Stimulated activated CD8-positive, alpha-beta memory T cell treated with anti-CD3 and anti-CD28 coated beads, Interleukin-12 subunit alpha, Interleukin-12 subunit beta, amount 100 ng/mL, for 4 hours (primary cell): ENCODE measurements around the gene MORN1.

Experiments
- DNase-seq: peaks from one replicate; pipeline ENCODE4 v3.0.0-alpha.2; 2020; ENCODE audit warnings: low read depth

MORN1 gene

DNA sequence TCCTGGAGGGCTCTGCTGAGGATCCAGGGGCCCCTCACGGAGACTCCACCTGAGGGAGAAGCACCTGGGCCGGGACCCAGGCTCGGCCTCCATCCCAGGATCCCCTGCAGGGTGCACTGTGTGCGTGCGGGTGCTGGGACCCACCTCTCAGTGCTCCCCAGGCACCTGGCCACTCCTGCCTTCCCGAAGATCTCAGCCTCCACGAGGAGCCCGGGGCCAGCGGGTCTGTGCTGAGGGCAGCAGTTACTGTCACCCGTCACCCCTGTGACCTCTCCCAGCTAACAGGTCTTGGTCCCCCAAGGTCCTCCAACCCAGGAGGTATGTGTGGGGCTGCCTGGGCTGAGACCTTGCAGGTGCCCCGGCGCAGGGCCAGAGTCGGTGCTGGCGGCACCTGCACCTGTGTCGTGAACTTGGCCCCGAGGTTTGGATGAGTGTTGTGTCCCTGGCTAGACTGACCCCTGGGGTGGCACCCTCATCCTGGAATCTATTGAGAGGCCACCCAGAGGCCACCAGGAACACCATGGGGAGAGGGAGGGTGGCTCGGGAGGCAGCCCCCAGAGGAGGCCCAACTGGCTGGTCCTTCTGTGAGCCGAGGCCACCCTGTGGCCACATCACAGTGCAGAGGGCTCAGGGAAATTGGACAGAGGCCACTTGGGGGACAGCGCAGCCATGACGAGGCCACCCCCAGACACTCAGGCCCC, 17.7 kb downstream of the MORN1 start:
- DNase-seq: no peak

DNA sequence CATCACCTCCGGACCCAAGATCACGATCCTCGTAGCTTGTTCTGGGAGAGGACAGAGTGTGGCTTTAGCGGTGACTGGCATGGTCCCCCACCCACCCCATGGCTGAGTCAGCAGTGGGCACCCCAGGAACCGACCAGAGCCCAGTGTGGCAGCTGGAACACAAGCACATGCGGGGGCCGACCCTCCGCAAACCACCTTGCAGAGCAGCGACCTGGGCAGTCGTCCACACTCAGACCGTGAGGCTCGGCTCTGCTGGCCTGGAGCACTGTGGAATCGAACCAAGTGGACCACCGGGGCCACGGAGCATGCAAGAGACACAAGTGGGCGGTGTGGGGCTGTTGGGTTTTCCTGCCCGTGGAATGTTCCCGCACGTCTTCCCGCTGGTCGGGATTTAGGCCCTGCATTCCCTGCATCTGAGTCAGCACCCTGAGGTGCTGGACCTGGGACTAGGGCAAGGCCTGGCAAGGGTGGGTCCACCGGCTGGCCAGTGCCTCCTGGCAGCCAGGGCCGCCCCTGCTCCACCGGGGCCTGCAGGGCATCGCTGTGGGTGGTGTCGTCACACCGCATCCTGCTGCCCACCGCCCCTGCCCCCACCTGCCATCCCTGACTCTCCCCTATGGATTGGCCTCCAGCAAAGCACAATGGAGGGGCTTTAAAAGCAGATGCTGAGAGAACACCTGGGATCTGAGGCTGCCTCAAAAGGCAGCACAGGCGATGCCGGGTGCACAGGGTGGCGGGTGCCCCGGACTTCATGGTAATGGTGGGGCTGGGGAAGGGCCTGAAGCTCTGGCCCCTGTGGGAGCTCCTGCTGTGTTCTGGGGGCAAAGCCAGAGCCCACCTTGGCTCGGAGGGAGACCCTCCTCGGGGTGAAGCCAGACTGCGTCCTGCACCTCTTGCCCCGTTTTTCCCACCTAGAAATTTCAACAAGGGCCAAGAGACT, 18.5 kb downstream of the MORN1 start:
- DNase-seq: no peak

DNA sequence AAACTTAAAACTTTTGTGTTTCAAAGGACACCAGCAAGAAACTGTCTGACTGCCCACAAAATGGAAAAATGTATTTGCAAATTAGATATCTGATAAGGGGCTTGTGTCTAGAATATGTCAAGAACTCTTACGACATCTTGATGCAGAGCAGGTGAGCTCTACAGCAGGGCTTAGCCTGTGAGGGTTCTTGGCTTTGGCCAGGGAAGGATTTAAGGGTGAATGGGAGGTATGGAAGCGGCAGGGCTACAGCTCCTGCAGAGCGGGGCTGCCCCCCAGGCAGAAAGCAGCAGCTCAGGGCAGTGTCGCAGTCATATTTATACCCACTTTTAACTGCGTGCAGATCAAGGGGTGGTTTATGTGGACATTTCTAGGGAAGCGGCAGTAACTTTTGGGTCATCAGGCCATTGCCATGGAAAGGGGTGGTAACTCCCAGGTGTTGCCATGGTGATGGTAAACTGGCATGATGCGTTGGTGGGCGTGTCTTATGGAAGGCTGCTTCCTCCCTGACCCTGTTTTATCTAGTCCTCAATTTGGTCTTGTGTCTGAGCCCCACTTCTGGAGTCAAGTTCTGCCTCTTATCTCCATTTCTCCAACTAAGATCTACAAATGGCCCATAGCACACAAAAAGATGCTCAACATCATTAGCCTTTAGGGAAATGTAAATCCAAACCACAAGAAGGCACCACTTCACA, 23.2 kb downstream of the MORN1 start:
- DNase-seq: no peak

DNA sequence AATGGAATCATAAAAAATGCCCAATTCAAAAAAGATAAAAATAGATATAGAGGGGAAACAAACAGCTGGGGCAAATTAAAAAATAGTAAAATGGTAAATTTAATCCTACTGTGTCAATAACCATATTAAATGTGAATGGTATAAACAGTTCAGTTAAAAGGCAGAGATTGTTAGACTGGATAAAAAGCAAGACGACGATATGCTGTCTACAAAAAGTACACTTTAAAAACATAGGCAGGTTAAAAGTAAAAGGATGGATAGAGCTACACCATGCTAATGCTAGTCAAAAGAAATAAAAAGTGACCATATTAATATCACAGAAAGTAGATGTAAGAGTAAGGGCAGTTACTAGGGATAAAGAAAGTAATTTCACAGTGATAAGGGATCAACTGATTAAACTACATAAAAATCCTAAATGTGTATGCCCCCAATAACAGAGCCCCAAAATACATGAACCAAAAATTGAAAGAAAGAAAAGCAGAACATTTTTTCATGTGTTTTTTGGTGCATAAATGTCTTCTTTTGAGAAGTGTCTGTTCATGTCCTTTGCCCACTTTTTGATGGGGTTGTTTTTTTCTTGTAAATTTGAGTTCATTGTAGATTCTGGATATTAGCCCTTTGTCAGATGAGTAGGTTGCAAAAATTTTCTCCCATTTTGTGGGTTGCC, 27.4 kb downstream of the MORN1 start:
- no peak for DNase-seq

DNA sequence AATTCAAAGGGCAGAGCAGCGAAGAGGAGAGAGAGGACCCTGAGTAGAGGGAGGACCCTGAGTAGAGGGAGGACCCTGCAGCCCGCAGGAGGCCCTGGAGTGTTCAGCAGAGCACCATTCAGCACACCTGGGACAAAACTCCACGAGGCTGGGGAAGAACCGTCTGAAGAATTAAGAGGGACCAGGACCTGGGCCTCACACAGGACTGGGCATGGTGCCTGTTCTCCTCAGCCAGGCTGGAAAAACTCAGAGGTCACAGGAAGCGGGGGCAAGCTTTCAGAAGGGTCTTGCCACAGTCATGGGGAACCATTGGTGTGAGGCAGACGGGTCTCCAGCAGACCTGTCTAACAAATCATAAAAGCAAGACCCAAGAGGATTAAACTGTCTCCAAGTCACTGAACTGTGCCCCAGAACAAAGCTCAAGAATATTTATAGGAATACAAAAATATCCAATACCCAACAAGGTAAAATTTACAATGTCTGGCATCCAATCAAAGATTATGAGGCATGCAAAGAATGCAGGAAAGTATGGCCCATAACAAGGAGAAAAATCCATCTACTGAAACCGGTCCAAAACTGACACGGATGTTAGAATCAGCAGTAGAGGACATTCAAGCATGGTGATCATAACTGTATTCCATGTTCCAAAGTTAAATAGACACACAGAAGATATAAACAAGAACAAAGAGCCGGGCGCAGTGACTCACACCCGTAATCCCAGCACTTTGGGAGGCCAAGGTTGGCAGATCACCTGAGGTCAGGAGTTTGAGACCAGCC, 30.6 kb downstream of the MORN1 start:
- no peak for DNase-seq

DNA sequence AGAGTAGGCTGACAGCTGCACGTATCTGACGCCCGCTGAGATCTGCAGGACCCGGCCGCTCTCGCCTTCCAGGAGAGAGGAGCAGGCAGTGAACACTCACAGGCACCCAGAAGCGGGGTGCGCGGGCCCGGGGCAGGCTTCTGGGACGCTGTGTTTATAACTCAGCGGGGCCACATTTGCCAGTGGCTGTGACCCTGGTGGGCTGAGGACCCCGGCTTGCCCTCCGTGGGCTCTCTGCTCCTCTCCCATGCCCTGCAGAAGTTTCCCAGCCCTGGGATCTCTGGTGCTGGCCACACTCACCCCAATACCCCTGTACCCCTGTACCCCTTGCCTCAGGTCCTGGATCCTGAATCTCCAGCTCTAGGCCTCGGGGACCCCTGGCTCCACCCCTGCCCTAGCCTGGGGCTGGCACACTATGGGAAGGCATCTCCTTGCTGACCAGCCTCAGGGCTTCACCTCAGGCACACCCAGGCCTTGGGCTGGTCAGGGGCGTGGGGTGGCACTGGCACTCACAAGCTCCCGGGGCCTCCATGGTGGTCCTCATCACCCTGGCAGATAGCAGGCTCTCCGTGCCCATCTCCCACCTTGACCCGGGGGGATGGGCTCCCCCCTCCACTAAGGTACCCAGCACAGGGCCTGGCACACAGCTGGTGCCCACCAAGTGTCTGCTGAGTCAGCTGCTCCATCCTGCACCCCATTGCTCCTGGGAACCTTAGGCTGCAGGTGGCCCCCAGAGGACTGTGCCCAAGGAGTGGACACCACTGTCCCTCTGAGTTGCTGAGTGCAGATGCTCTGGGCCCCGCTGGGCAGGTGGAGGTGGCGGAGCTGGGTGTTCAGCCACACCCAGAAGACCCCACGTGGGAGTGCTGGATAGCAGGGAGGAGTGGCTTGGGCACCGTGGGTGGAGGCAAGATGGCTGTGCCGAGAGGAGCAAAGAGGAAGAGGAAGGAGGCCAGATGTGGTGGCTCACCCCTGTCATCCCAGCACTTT, 32.4 kb downstream of the MORN1 start:
- no peak for DNase-seq

DNA sequence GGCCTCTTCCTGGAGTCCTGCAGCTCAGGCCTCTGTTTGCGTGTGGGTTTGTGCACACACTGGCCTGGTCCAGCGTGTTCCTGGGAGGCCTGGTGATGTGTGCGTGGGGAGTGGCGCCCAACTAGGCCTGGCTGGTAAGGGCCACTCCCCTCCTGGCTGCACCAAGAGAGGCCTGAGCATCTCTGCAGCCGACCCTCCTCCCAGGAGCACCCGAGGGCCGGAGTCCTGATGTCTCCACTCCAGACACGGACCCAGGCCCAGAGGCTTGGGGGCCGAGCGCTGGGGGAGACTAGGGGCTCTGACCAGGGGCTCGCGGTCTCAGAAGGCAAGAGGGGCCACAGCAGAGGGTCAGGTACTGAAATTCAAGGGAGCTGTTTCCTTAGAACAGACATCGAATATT, 33.3 kb downstream of the MORN1 start:
- DNase-seq: no peak

DNA sequence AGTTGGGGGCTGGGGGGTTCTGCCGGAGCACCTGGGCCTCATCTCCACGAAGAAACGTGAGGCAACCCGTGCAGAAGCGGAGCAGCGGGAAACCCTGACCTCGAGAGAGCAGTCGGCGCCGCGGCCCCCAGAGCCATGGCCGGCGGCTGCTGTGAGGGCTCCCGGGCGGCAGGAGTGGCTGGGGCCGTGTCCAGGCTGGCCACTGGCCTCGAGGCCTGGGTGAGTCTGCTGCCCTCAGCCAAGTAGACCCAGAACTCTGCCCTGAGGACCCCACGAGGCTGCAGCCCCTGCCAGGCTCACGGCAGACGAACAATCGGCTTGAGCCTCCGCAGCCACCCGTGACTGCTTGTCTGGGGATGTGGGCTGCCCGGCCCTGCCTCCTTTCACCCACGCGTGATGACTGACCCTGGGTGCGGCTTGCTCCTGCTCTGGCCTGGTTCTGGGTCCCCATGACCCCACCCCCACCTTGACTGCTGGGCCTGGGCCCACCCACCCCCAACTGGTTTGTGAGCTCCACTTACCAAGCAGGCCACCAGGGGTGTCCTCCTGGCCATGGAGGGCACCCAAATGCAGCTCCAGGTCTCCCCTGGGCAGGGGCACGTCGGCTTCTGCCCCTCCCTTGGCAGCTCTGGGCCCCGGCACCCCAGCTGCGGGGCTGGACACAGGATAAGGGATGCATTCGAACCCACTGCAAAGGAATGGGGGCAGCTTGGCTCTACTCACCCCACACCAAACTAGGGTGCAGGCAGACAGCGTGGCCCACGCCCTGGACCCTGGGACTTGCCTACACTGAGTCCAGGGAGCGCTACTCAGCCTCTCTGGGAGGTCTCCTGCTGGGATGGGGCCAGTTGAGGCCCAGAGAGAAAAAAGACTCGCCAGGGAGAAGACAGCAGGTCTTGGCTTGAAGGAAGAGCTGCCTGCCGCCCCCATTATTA, 34.2 kb downstream of the MORN1 start:
- no peak for DNase-seq

DNA sequence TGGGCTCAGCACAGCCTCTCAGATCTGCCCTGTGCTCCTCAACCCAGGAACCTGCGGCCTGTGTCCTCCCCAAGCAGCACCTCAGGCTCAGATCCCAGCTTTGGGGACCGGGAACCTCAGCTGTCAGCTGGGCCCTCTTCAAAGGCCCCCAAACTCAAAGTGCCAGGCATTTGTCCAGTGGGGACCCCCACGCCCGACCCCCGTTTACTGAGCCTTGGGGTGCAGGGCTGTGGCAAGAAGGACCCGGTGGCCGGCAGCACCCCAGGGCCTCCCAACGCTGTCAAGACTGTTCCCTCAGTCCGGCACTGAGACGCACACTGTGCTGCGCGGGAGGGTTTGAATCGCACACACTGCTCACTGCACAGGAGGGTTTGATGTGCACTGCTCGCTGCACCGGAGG, 35.0 kb downstream of the MORN1 start:
- DNase-seq: no peak

DNA sequence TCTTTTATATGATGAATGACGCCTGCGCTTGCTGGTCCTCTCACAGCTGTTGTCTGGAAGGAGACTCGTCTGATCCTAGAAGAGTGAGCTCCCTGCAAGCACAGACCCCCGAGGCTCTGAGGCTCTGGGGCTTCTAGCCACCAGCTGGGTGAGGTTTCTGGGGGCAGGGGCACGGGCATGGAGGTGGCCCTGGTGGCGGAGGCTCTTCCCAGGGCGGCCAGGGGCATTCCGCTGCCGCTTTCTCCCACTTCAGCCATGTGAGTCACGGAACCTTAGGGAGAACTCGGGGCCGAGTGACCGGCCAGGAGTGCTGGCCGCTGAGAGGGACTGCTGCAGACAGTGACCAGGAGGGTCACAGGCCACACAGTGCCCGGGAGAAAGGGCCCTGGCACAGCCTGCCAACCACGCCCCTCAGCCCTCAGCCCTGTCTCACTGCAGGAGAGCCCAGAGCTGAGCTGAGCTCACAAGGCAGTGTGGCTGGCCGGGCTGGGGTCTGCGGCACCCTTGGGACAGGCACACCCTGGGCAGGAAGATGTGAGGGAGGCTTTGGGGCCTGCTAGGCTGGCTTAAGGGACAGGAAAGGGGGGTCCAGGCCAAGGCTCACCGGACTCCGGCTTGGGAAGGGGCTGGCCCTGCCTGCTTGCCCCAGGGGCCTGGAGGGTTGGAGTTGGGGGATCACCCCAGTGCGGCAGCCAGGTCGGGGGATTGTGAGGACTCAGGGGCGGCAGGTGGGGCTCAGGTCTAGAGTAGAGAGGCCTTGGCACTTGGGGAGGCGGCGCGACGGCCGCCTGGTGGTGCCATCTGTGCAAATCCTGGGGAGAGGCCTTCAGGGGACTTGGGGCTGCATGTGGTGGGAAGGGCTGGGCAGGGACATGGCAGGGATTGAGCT, 35.7 kb downstream of the MORN1 start:
- DNase-seq: no peak

DNA sequence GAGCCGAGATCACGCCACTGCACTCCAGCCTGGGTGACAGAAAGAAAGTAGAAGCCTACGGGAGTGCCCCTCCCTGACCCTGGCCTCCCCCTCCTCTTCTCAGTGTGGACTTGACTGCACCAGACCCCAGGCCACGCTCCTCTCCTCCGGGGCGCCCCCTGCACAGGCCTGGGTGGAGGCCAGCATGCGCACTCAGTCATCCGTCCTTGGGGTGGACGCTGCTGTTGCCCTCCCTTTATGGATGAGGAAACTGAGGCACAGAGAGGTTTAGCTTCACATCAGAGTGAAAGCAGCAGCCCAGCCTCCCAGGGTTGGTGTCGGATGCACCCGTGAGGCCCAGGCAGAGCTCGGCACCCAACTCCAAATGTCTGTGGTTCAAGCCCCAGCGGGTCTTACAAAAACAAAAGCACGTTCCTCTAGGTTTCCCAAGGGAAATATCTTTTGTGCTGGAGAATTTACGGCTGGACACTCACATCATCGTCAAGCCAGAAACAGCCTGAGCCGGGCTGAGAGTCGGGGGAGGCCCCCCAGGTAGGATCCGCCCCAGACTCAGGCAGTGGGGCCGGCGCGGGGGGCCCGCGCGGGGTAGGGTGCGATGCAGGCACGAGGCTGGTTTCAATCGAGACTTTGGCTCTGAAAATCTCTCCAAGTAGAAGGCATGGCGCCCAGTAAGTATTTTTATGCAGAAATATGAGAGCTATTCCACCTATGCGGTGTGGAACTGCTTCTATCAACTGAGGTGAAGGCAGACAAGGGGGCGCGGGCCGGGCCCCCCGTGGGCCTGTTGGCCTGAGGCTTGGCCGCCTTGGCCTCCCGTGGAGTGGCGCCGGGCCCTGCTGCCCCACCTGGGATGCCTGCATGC, 36.6 kb downstream of the MORN1 start:
- no peak for DNase-seq

DNA sequence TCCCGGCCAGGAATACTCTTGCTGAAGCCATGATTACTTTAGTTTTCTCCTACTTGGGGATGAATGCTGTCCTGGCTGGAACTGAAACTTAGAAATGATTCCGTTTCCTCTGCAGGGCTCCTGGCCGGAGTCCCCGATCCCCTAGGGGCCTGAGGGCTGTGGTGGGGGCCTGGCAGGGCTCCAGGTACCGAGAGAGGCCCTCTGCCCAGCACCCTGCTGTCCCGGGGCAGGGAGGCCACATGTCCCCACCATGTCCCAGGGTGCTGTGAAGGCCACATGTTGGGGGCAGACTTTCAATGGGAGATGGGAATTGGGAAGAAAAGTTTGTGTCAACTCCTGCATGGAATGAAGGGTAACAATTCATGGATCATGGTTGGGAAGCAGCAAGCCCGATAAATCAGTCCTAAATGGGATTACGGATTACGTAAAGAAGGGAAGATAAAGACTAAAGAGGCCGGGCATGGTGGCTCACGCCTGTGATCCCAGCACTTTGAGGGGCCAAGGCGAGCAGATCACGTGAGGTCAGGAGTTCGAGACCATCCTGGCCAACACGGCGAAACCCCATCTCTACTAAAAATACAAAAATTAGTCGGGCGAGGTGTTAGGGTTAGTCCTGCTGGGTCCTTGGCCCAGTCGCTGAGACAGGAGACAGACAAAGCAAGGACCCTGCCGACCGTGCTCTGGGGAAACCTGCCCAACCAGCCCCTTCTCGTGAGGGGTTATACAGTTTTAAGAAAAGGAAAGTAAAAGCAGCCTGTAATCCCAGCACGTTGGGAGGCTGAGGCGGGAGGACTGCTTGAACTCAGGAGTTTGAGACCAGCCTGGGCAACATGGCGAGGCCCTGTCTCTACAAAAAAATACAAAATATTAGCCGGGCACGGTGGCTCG, 37.6 kb downstream of the MORN1 start:
- no peak for DNase-seq

DNA sequence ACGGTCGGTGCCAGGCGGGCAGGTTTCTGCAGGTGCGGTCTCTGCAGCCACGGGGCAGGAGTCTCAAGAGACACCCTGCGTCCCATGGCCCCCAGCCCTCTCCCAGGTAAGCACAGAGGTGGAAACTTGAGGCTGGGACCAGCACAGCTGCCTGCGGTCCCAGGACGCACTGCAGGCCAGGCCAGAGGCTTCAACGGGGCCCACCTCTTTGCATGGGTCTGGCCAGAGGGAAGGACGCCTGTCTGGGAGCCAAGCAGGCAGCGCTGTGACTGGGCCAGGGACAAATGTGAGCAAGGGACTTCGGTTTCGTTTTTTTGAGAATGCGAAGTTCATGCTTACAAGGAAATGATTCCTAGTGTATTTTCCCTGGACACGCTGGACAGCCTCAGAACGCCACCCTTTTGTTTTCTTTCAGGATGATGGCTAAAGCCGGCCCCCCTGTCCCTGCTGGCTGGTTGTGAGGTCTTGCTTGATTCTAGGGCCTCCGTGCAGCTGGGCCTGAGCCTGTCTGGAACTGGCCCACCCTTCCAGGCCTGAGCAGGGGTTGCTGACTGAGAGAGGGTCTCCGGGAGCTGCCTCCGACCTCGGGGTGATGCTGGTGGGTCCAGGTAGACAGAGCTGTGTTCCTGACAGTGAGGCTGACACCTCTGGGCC, 38.3 kb downstream of the MORN1 start:
- no peak for DNase-seq

DNA sequence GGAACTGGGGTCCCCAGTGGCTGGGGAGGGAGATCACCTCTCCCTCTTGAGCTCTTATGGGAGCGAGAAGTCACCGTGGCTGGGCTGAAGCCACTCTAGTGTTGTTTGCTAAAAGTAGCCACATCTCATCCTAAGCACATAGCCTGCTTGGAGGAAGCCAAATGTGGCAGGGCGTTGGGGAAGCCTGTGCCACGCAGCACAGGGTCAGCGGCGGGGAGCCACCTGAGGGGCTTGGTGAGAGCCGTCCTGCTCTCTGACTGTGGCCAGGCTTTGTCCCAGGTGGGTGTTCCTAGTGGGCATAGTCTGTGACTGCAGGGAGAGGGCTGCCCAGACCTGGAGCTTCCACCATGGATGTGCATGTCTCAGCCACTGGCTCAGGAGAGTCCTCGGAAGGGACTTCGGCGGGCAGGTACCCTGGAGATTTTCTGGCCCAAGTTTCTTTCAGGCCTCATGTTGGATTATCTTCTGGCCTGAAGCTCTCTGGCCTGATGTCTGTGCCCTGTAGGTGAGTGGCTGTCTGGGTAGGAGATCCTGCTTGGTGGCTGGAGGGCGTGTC, 38.9 kb downstream of the MORN1 start:
- no peak for DNase-seq

DNA sequence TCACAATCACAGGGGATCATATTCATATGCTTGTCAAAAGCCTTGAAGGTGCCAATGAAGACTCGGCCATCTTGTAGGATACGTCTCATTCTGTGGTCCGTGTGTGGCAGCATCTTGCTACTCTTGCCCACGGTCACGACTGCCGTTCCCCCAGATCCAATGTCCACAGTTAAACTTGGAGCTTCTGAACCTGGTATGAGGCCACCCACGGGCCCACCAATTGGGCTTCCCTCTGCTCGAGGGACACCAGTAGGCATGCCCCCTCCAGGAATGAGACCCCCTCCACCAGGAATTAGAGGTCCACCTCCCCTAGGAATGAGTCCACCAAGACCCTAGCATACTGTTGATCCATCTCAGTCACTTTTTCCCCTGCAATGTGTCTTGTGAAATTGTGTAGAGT, 39.6 kb downstream of the MORN1 start:
- no peak for DNase-seq
